ENCODE data around the gene METTL8. TPM values are rescaled to one million over a fixed set of nuclear protein-coding genes. Genes with fewer than 3 reads are reported as not detected.

METTL8 gene
- total RNA-seq, 1 donor from 2014 or later, result 22.9 TPM

DNA sequence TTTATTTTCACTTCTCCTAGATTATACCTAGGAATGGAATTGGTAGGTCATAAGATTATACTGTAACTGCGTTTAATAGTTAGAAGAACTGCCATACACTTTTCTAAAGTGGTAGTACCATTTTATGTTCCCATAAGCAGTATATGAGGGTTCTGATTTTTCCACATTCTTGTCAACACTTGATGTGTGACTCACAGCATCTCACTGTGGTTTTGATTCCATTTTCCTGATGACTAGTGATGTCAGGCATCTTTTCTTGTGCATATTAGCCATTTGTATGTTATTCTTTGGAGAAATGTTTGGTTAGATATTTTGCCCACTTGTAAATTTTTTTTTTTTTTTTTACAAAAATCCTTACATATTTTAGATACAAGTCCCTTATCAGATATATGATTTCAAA is 2.5 kb upstream of the METTL8 start:
- Mint-ChIP-seq H3K4me1 (peaks cover 24% of the 10 kb centered on the region), H3K36me3 (ENCODE audit: low read depth) (peaks cover 49% of the 10 kb centered on the region)
- TF ChIP-seq, protein P1, sequence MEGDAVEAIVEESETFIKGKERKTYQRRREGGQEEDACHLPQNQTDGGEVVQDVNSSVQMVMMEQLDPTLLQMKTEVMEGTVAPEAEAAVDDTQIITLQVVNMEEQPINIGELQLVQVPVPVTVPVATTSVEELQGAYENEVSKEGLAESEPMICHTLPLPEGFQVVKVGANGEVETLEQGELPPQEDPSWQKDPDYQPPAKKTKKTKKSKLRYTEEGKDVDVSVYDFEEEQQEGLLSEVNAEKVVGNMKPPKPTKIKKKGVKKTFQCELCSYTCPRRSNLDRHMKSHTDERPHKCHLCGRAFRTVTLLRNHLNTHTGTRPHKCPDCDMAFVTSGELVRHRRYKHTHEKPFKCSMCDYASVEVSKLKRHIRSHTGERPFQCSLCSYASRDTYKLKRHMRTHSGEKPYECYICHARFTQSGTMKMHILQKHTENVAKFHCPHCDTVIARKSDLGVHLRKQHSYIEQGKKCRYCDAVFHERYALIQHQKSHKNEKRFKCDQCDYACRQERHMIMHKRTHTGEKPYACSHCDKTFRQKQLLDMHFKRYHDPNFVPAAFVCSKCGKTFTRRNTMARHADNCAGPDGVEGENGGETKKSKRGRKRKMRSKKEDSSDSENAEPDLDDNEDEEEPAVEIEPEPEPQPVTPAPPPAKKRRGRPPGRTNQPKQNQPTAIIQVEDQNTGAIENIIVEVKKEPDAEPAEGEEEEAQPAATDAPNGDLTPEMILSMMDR (IDR thresholded peaks at IDR 0.05), result no peak

DNA sequence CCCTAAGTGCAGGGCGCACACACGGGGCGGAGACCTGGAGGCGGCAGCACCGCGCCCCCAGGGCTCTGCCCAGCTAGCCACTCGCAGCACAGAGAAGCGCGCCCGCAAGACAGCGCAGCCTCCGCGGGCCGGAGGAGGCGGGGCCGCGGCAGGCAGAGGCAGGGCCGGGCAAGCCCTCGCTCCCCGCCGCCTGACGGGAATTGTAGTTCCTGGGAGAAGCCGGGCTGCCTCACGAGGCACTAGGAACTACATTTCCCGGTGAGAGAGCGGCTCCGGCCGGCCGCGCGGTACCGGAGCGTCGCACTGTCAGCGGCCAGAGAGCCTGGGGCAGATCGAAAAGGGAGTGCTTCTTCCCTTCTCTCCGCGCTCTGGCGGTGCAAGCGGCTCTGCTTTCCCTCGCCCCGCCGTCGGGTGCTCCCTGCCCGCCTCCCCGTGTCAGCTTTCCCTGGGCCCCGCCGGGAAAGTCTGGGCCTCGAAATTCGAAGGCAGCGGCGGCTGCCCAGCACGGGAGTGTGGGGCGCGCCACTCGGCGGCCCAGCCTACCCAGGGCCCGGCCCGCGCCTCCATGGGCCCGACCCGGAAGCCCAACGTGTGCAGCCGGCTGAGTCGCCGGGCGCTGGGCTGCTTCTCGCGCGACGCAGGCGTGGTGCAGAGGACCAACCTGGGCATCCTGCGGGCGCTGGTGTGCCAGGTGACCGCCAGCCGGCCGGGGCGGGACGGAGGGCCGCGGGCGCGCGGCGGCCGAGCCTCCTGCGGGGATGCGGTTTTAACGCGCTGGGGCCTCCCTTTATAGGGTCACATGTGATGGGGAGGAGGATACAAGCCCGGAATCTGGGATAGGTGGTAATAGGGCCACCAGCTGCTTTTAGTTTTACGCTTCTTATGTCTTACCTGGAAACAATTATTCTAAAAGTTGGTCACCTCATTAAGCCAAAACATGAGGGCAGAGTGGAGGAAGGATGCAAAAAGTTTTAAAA is 511 bp upstream of the METTL8 start, which contains the start of gene DCAF17:
Gene DCAF17, plus strand, starts transcription at position 214 of the 977 bp plus-strand sequence. Its CDS starts 352 bp downstream, at position 566.
- peak within 1 kb of the TSS; percentile 90 for H3K4me3 Mint-ChIP-seq
- TF ChIP-seq, protein P1 (IDR thresholded peaks at IDR 0.05), result no peak
- peaks cover 33% of the 10 kb centered on the region for H3K36me3 Mint-ChIP-seq (ENCODE audit: low read depth)
- ATAC-seq (ENCODE audit: low read depth) (peak; percentile 92), DNase-seq (peak; percentile 91)
- peaks cover 5% of the 10 kb centered on the region for H3K9me3 Mint-ChIP-seq
- POLR2A ChIA-PET, result interaction anchor here (0.5 to 3.0 kb wide), 21 partner anchors 13 to 505 kb away, joined by 3 to 21 read pairs (median 5); partner anchors contain the start of gene GORASP2
- no peaks in the 10 kb centered on the region for H3K27me3 Mint-ChIP-seq
- peak within 1 kb of the TSS; percentile 94 for H3K27ac Mint-ChIP-seq
- H3K4me1 Mint-ChIP-seq, result peaks cover 24% of the 10 kb centered on the region
- intact Hi-C loops (cut with micrococcal nuclease), result loop anchor here (1.0 to 5.0 kb wide), 6 partner anchors 253 to 1123 kb away; partner anchors contain the start of genes DYNC1I2, GORASP2, HAT1 and PDK1
- CTCF ChIA-PET, result interaction anchor here (0.6 to 1.9 kb wide), 8 partner anchors 12 to 505 kb away, joined by 3 to 11 read pairs (median 4); partner anchors contain the start of gene GORASP2

More for the DNA sequence above, 2.5 kb upstream of the METTL8 start:
- ATAC-seq (ENCODE audit: low read depth) (no peak), DNase-seq (no peak)
- H3K9me3 Mint-ChIP-seq, result no peaks in the 10 kb centered on the region
- no peak overlapping the region for H3K27ac Mint-ChIP-seq
- intact Hi-C loops (cut with micrococcal nuclease), result no loop called here
- CTCF ChIA-PET, result no interaction called here
- POLR2A ChIA-PET, result no interaction called here
- no peak overlapping the region for H3K4me3 Mint-ChIP-seq
- no peaks in the 10 kb centered on the region for H3K27me3 Mint-ChIP-seq

DNA sequence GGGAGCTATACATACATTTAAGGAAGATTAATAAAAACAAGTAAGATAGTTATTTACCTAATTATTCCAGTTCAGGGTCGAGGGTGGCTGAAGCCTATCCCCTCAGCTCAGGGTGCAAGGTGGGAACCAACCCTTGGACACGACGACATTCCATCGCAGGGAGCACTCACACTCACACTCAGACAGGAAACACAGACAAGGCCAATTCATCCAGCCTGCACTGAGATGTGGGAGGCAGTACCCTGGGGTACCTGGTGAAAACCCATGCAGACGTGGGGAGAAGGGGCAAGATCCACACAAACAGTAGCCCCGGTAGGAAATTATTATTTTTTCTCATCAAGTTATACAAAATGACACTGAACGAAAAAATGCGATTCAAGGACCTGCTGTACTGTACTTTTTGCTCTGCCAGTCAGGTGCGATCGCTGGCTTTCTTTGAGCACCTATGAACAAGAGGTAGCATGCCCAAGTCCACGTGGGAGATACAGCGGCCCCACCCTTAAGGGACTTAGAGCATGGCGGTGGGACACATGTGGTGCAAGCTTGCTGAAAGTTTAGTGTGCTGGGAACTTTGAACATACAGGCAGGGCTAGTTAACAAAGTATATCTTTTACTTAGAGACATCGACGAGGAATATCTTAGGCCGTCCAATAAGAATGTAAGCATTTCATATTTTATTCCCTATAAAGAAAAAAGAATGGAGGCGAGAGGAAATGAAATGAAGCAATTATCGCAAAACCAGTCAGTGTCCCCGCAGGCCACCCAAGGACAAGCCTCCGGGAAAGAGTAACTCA is 624 bp downstream of the METTL8 start:
- ATAC-seq (ENCODE audit: low read depth) (no peak), DNase-seq (no peak)
- Mint-ChIP-seq H3K36me3 (ENCODE audit: low read depth) (peaks cover 22% of the 10 kb centered on the region), H3K27ac (peak overlapping the region; percentile 94), H3K9me3 (peaks cover 5% of the 10 kb centered on the region), H3K27me3 (no peaks in the 10 kb centered on the region), H3K4me3 (peak overlapping the region; percentile 90), H3K4me1 (peaks cover 24% of the 10 kb centered on the region)
- TF ChIP-seq, protein P1 (IDR thresholded peaks at IDR 0.05), result no peak
- intact Hi-C loops (cut with micrococcal nuclease), result loop anchor here (5.0 kb wide), 1 partner anchor 1124 kb away; the partner anchor contains the start of gene PDK1
- ChIA-PET CTCF (interaction anchor here (0.9 to 1.9 kb wide), 3 partner anchors 23 to 504 kb away, joined by 4 to 11 read pairs (median 8); partner anchors contain the start of gene GORASP2), POLR2A (interaction anchor here (0.7 to 3.0 kb wide), 19 partner anchors 12 to 503 kb away, joined by 3 to 21 read pairs (median 6); partner anchors contain the start of gene GORASP2)

DNA sequence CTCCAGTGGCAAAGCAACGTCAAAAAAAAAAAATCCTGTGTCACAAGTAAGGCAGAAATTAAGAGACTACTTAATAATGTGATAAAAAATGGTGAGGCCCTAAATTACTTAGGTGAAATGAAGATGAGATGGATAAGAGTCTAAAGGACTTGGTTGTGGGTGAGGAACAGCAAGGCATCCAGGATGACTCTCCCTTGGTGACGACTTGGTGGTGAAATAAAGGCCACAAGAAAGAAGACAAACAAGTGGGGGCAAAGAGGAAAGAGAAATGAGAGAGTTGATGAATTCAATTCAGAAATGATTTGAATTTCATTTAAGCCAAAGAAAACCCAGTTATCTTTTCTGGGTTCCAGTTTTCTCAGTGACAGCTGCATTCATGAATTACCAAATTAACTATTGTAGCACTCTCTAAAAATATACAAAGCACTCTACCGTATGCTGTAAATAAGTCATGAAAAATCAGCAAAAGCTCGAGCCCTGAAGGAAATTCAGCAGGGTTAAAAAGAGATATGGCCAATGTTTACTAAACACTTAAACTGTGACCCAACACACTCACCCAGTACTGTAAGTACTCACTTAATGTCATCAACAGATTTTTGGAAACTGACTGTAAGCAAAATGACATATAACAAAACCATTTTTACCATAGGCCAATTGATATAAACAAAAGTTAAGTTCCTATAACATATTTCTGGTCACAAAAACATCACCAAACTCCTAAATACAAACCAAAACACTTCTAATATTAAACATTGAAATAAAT is 1.4 kb downstream of the METTL8 start:
- Mint-ChIP-seq H3K9me3 (peaks cover 5% of the 10 kb centered on the region), H3K4me3 (peak overlapping the region; percentile 90), H3K27me3 (no peaks in the 10 kb centered on the region), H3K36me3 (ENCODE audit: low read depth) (peaks cover 15% of the 10 kb centered on the region), H3K27ac (peak overlapping the region; percentile 94), H3K4me1 (peaks cover 24% of the 10 kb centered on the region)
- TF ChIP-seq, protein P1 (IDR thresholded peaks at IDR 0.05), result no peak
- DNase-seq (no peak), ATAC-seq (ENCODE audit: low read depth) (no peak)
- ChIA-PET POLR2A (interaction anchor here (1.2 to 2.5 kb wide), 3 partner anchors 16 to 503 kb away, joined by 4 to 21 read pairs (median 16); partner anchors contain the start of gene GORASP2), CTCF (no interaction called here)
- intact Hi-C loops (cut with micrococcal nuclease), result loop anchor here (5.0 kb wide), 1 partner anchor 1125 kb away; the partner anchor contains the start of gene PDK1
